Measurements from ENCODE around the gene CDC42. TPM values are rescaled to one million over a fixed set of nuclear protein-coding genes. Genes with fewer than 3 reads are reported as not detected.
"Not testable (repeated sequence)": the region's sequence is repeated elsewhere in the genome, so short reads cannot be mapped to it uniquely, and the experiment has no call there.

The CDC42 gene
- total and polyA plus RNA-seq, 10 donors, result 108 to 254 (median 220) TPM

GRCh38 chr1:22031214-22031962, 21.1 kb upstream of the CDC42 start:
- H3K27ac ChIP-seq, result peak overlapping the region in 7 of 8 donors; percentile 36 to 71 (median 58)
- no peak for DNase-seq
- H3K4me1 ChIP-seq, result peaks cover 0 to 42% (median 14%) of the 10 kb centered on the region in 6 donors
- H3K36me3 ChIP-seq, result peaks cover 0 to 12% (median 0%) of the 10 kb centered on the region in 6 donors
- 46 to 53% (median 48%) methylated on average over 8 of the region's 8 CpGs for WGBS, 5 donors
- no peaks in the 10 kb centered on the region for H3K27me3 ChIP-seq (replicated peaks in 1 of 7)
- no peak overlapping the region for H3K4me3 ChIP-seq
- intact Hi-C loops (cut with DNase I; ENCODE audit: low total_unique reads), result no loop called here
- no peaks in the 10 kb centered on the region for H3K9me3 ChIP-seq
- TF ChIP-seq POLR2A (IDR thresholded peaks at IDR 0.05) (no peak), POLR2AphosphoS5 (IDR thresholded peaks at IDR 0.05) (peak in 2 of 3 donors; percentile 29 to 32), CTCF (IDR thresholded peaks at IDR 0.05 in 8 of 11, conservative IDR thresholded peaks at IDR 0.05 in 3 of 11) (no peak)

GRCh38 chr1:22034834-22035233, 17.7 kb upstream of the CDC42 start:
- H3K4me3 ChIP-seq; H3K27me3 ChIP-seq (replicated peaks in 1 of 7); H3K27ac ChIP-seq; H3K9me3 ChIP-seq; intact Hi-C loops (cut with DNase I; ENCODE audit: low total_unique reads); DNase-seq: not testable (repeated sequence)
- Histone ChIP-seq H3K36me3 (peaks cover 0 to 12% (median 0%) of the 10 kb centered on the region in 6 donors), H3K4me1 (peaks cover 3 to 55% (median 24%) of the 10 kb centered on the region in 6 donors)
- 74 to 90% (median 81%) methylated on average over 4 to 5 of the region's 5 CpGs for WGBS, 5 donors

- H3K4me3 ChIP-seq, result no peak overlapping the region
- DNase-seq, result peak; percentile 40
- TF ChIP-seq POLR2A (IDR thresholded peaks at IDR 0.05), result no peak
- TF ChIP-seq CTCF (IDR thresholded peaks at IDR 0.05 in 8 of 11, conservative IDR thresholded peaks at IDR 0.05 in 3 of 11), result no peak
- no peak for TF ChIP-seq POLR2AphosphoS5 (IDR thresholded peaks at IDR 0.05)
- H3K4me1 ChIP-seq, result peaks cover 8 to 54% (median 32%) of the 10 kb centered on the region in 6 donors
- H3K36me3 ChIP-seq, result no peaks in the 10 kb centered on the region
- H3K9me3 ChIP-seq, result no peaks in the 10 kb centered on the region
- peak overlapping the region in 3 of 8 donors; percentile 17 to 89 (median 38) for H3K27ac ChIP-seq
- H3K27me3 ChIP-seq (replicated peaks in 1 of 7), result no peaks in the 10 kb centered on the region
- WGBS, 5 donors, result 68 to 83% (median 75%) methylated on average over 7 of the region's 7 CpGs
- intact Hi-C loops (cut with DNase I; ENCODE audit: low total_unique reads), result no loop called here
These were observed 15.0 kb upstream of the CDC42 start for GRCh38 chr1:22037520-22037919.

GRCh38 chr1:22038036-22038435, 14.5 kb upstream of the CDC42 start:
- peak overlapping the region in 3 of 8 donors; percentile 38 to 89 (median 88) for H3K27ac ChIP-seq

More at GRCh38 chr1:22038036-22038435, 14.5 kb upstream of the CDC42 start:
- no peaks in the 10 kb centered on the region for H3K27me3 ChIP-seq (replicated peaks in 1 of 7)
- DNase-seq, result peak; percentile 59
- no peak for TF ChIP-seq POLR2A (IDR thresholded peaks at IDR 0.05)
- no peak for TF ChIP-seq POLR2AphosphoS5 (IDR thresholded peaks at IDR 0.05)
- no peak for TF ChIP-seq CTCF (IDR thresholded peaks at IDR 0.05 in 8 of 11, conservative IDR thresholded peaks at IDR 0.05 in 3 of 11)
- peaks cover 8 to 56% (median 32%) of the 10 kb centered on the region in 6 donors for H3K4me1 ChIP-seq
- H3K36me3 ChIP-seq, result no peaks in the 10 kb centered on the region
- no peak overlapping the region for H3K4me3 ChIP-seq
- intact Hi-C loops (cut with DNase I; ENCODE audit: low total_unique reads), result no loop called here
- H3K9me3 ChIP-seq, result no peaks in the 10 kb centered on the region
- 88 to 98% (median 91%) methylated on average over 5 of the region's 5 CpGs for WGBS, 5 donors

All from spleen (tissue), 11 donors.